HG02759 (cell line): ENCODE measurements around the gene KIF5B.
"Not testable (repeated sequence)": the region's sequence is repeated elsewhere in the genome, so short reads cannot be mapped to it uniquely, and the experiment has no call there.

Experiments used
- ATAC-seq: cut with Tn5 transposase; IDR thresholded peaks from one replicate; pipeline ENCODE4 v1.9.1; 2021; ENCODE audit warnings: mild to moderate bottlenecking, moderate library complexity; ENCODE audit not compliant: unreplicated experiment

The KIF5B gene

GRCh38 chr10:32056136-32057035 is at the start of gene KIF5B:
Gene KIF5B (minus strand): TSS chr10:32056425. CDS start chr10:32055973, 452 bp downstream.
- ATAC-seq, result peak; percentile 91

- no peak for ATAC-seq
Measured at GRCh38 chr10:32105782-32106382, 49.7 kb upstream of the KIF5B start.

- no peak for ATAC-seq
Measured at GRCh38 chr10:32104622-32105509, 48.6 kb upstream of the KIF5B start.

- no peak for ATAC-seq
Measured at GRCh38 chr10:32104181-32104580, 48.0 kb upstream of the KIF5B start.

GRCh38 chr10:32103721-32104120 is 47.5 kb upstream of the KIF5B start:
- no peak for ATAC-seq

- not testable (repeated sequence) for ATAC-seq
Measured at GRCh38 chr10:32098566-32099259, 42.5 kb upstream of the KIF5B start.

GRCh38 chr10:32095116-32095733 is 39.0 kb upstream of the KIF5B start:
- ATAC-seq, result no peak

- no peak for ATAC-seq
Measured at GRCh38 chr10:32093650-32094049, 37.4 kb upstream of the KIF5B start.

- ATAC-seq, result no peak
Measured at GRCh38 chr10:32091046-32091445, 34.8 kb upstream of the KIF5B start.

GRCh38 chr10:32084185-32084851 is 28.1 kb upstream of the KIF5B start:
- ATAC-seq, result no peak

GRCh38 chr10:32077896-32078485 is 21.8 kb upstream of the KIF5B start:
- no peak for ATAC-seq

- ATAC-seq, result no peak
Measured at GRCh38 chr10:32073659-32074058, 17.4 kb upstream of the KIF5B start.

GRCh38 chr10:32073128-32073527 is 16.9 kb upstream of the KIF5B start:
- no peak for ATAC-seq

- no peak for ATAC-seq
Measured at GRCh38 chr10:32072025-32072800, 16.0 kb upstream of the KIF5B start.

GRCh38 chr10:32070645-32071044 is 14.4 kb upstream of the KIF5B start:
- ATAC-seq, result no peak

GRCh38 chr10:32068569-32068968 is 12.3 kb upstream of the KIF5B start:
- ATAC-seq, result no peak

- not testable (repeated sequence) for ATAC-seq
Measured at GRCh38 chr10:32067931-32068330, 11.7 kb upstream of the KIF5B start.

GRCh38 chr10:32065856-32066255 is 9.6 kb upstream of the KIF5B start:
- ATAC-seq, result no peak

- ATAC-seq, result no peak
Measured at GRCh38 chr10:32061440-32061839, 5.2 kb upstream of the KIF5B start.
